Adipose tissue (tissue), 3 donors: ENCODE results near the gene FRAT1. TPM values are rescaled to one million over a fixed set of nuclear protein-coding genes. Genes with fewer than 3 reads are reported as not detected.
"Not testable (repeated sequence)": the region's sequence is repeated elsewhere in the genome, so short reads cannot be mapped to it uniquely, and the experiment has no call there.

Experiments
- H3K27ac ChIP-seq: one replicate; pipeline ENCODE4 v1.5.1; 2013; ENCODE audit warnings: low read depth, low read length
- WGBS, 3 donors: extraction: QIAGEN DNeasy Blood & Tissue Kit; methylation state at CpG; one replicate each; pipeline ENCODE4 v1.1.7; 2013; 5-methylcytosine and 5-hydroxymethylcytosine counted together
- polyA plus RNA-seq, 3 donors: library from polyadenylated mRNA; stranded (reverse); fragments of 200-250 nt; gene quantifications; one replicate each; pipeline ENCODE4 v1.2.3, GENCODE V29; 2013
- donor health status: healthy with polysubstance abuse.
- donor health status: Bipolar disorder and iron deficiency.
- donor health status: healthy.

FRAT1 gene
- polyA plus RNA-seq: 1 to 10 TPM; 2.5 to 2.9 (median 2.7) TPM

- WGBS, 3 donors: 0 to 1% (median 0%) methylated on average over 45 to 79 of the region's 79 CpGs
- H3K27ac ChIP-seq: peak within 1 kb of the TSS; percentile 95
Observed at GRCh38 chr10:97318772-97319651, at the start of gene FRAT1. FRAT1 (plus strand) TSS chr10:97319271; CDS start chr10:97319454, 183 bp downstream.

DNA sequence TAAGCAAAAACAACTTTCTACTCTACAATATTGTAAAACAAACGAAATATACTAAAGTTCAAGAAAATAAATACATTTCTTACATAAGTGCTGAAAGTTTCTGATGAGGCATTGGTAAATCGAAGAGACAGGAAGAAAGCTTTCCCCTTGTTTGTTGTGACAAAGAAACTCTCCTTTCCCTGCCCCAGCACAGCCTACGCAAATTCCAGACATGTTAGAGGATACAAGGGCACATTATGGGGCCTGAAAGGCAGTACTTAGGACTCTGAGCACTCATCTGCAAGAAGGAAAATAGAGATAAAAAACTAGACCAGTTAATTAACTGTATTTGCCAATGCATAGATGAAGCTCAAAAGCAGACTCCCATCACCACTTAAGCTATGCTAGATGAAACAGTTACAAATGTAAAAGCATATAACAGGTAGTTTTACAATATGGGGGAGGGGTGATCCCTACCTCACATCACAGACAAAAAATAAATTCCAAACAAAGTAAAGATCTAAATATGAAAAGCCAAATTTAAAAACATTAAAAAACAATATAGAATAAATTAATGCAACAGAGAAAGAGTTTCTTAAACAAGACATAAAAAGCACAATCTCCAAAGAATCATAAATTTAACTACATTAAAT lies 48.4 kb upstream of the FRAT1 start:
- H3K27ac ChIP-seq: no peak overlapping the region
- WGBS, 3 donors: 82 to 87% (median 84%) methylated on average over 3 of the region's 3 CpGs

- no peak overlapping the region for H3K27ac ChIP-seq
- WGBS, 3 donors: 97 to 99% (median 98%) methylated on average over 3 of the region's 3 CpGs
Observed at GRCh38 chr10:97273700-97274099, 45.4 kb upstream of the FRAT1 start.

- WGBS, 3 donors: 66 to 79% (median 67%) methylated on average over 3 of the region's 9 CpGs
- no peak overlapping the region for H3K27ac ChIP-seq
Observed at GRCh38 chr10:97274828-97275227, 44.2 kb upstream of the FRAT1 start.

- WGBS, 3 donors: 29 to 54% (median 47%) methylated on average over 1 of the region's 1 CpG
- H3K27ac ChIP-seq: no peak overlapping the region
Observed at GRCh38 chr10:97277551-97277950, 41.5 kb upstream of the FRAT1 start.

DNA sequence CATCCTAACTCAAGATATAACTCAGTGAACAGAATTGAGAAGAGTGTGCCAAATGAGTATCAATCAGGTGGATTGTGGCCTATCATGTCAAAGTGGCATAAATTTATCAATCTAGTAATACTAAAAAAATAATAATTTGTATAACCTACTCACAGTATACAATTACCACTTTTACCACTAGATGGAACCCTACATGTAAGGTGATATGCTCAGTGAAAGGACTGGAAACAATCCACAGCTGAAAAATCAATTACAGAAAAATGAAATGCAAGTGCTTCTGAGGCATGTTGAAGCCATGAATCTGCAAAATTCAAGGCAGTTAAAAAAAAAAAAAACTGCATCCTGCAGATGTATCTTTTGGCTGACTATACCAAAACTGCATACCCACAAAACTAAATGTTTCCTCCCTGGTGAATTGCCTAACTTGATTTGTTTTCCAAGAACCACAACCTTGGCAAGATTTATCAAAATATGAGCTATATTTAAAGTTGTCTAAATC lies 40.5 kb upstream of the FRAT1 start:
- no peak overlapping the region for H3K27ac ChIP-seq

- 71 to 79% (median 71%) methylated on average over 9 of the region's 9 CpGs for WGBS, 3 donors
- H3K27ac ChIP-seq: no peak overlapping the region
Observed at GRCh38 chr10:97279121-97279815, 39.8 kb upstream of the FRAT1 start.

DNA sequence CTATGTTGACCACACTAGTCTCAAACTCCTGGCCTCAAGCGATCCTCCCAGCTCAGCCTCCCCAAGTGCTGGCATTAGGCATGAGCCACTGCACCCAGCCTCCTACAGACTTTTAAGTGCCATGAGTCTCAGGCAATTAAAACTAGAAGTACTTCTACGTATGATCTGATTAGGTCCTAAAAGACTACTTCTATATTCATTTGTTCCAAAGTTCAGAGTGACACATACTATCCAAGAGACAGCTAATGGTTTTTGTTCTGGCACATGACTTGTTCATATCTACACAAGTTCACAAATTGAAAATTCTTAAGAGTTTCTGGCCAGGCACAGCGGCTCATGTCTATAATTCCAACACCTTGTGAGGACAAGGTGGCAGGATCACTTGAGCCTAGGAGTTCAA lies 38.3 kb upstream of the FRAT1 start:
- WGBS, 3 donors: 78 to 94% (median 92%) methylated on average over 3 of the region's 3 CpGs
- no peak overlapping the region for H3K27ac ChIP-seq

DNA sequence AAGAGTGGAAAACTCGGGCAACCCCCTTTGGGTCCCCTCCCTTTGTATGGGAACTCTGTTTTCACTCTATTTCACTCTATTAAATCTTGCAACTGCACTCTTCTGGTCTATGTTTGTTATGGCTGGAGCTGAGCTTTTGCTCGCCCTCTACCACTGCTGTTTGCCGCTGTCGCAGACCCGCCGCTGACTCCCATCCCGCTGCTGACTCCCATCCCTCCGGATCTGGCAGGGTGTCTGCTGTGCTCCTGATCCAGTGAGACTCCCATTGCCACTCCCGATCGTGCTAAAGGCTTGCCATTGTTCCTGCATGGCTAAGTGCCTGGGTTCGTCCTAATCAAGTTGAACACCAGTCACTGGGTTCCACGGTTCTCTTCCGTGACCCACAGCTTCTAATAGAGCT lies 29.0 kb upstream of the FRAT1 start:
- H3K27ac ChIP-seq: not testable (repeated sequence)
- WGBS, 3 donors: 94 to 96% (median 95%) methylated on average over 11 to 13 of the region's 13 CpGs

GRCh38 chr10:97290576-97291356 lies 28.3 kb upstream of the FRAT1 start:
- not testable (repeated sequence) for H3K27ac ChIP-seq
- 88 to 94% (median 93%) methylated on average over 17 of the region's 17 CpGs for WGBS, 3 donors

DNA sequence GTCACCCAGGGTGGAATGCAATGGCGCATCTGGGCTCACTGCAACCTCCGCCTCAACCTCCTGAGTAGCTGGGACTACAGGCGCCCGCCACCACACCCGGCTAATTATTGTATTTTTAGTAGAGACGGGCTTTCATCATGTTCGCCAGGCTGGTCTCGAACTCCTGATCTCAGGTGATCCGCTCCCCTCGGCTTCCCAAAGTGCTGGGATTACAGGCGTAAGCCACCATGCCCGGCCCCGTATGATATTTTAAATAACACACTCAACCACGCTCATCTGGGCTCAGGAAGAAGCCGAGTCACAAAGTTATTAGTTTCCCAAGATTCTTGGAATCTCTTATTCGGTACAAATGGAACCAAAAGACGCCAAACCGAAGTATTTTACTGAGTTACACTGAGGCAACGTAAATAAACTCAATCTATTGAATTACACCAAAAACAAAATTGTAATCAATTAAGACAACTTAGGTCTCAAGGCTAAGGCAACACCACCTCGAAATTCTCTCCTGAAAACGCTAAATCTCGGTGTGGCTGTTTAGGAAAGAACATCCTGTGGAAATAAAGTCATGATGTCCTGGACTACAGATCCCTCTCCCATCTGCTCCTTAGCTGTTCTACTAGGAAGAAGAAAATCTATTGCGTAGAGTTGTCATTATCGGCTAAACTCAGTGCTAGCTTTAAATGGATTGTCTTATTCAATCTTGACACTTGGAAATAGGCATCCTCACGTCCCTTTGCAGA lies 27.5 kb upstream of the FRAT1 start:
- 46 to 57% (median 56%) methylated on average over 25 of the region's 25 CpGs for WGBS, 3 donors
- no peak overlapping the region for H3K27ac ChIP-seq

- H3K27ac ChIP-seq: no peak within 1 kb of the TSS
- WGBS, 3 donors: 0 to 1% (median 0%) methylated on average over 55 of the region's 55 CpGs
Observed at GRCh38 chr10:97292097-97292861, 26.8 kb upstream of the FRAT1 start, which contains the start of gene ARHGAP19. ARHGAP19 (minus strand) TSS chr10:97292637; CDS start chr10:97292627, 10 bp downstream.

DNA sequence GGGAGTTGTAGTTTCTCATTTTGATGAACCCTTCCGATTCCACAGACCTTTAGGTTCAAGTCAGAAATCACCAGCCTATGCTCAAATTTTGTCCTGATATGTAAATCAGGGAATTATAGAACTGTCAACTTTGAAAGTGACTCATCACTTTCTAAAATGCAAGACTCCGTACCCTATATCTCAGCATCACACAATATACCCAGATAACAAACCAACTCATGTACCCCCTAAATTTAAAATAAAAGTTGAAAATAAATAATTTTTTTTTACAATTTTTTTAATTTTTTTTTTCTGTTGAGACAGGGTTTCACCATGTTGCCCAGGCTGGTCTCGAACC lies 26.2 kb upstream of the FRAT1 start:
- no peak overlapping the region for H3K27ac ChIP-seq

DNA sequence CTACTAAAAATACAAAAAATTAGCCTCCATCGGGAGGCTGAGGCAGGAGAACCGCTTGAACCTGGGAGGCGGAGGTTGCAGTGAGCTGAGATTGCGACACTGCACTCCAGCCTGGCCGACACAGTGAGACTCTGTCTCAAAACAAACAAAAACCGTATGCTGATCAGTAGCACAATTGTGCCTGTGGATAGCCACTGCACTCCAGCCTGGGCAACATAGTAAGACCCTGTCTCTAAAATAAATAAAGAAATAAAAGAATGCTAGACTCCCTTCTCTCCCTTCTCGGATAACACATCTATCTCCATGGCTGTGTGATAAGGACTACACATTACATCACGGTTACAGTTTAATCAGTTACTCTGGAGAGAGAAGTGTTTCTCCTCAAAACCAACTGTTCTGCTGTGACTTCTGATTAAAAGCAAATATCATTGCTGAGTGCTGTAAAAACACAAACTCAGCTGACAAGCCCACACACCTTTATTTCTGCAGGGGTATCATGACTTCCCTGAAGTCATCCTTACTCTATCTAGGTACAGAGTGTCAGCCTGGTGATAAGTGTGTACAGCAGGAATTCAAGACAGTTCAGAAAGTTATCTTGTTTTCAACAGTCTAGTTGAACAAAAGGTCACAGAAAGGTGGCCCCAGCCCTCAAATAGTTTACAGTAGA lies 21.4 kb upstream of the FRAT1 start:
- H3K27ac ChIP-seq: no peak overlapping the region
- WGBS, 3 donors: 44 to 84% (median 79%) methylated on average over 8 of the region's 8 CpGs

More for the DNA sequence above, 26.2 kb upstream of the FRAT1 start:
- WGBS, 3 donors: 57 to 64% (median 61%) methylated on average over 3 of the region's 3 CpGs

DNA sequence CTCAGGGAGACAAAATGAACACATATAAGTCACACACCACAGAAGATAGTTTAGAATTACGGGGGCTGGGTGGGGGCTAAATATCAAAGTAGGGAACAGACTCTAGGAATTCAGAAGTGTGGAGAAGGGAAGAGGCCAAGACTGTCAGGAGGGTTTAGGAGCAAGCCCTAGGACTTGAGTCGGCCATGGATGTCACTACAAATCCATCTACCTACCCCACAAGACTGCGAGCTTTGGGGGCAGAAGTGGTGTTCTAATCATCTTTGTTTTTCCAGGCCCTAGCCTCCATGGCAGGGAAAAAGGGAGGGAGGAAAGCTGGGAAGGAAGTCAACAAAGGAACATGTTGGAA lies 20.9 kb upstream of the FRAT1 start:
- 57 to 79% (median 76%) methylated on average over 3 of the region's 3 CpGs for WGBS, 3 donors
- H3K27ac ChIP-seq: no peak overlapping the region

DNA sequence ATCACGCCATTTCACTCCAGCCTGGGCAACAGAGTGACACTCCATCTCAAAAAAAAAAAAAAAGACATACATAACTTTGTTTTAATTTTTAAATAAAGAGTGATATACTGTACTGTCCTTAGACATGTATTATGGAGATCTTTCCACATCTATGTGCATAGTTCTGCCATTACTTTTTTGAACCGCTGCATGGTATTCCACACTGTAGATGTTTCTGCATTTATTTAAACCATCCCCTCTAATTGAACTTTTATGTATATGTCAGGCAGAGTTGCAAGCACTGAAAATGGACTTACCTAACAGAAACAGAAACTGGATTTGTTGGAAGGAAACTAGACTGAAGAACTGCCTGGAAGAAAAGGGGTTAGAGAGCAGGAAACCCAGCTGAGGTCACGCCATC lies 18.1 kb upstream of the FRAT1 start:
- H3K27ac ChIP-seq: no peak overlapping the region
- WGBS, 3 donors: 92 to 93% (median 93%) methylated on average over 3 of the region's 3 CpGs
